IPS DF 6.9 (cell line): ENCODE data around the gene FAR2.

ENCODE experiments used
- DNase-seq: peaks from one replicate; pipeline ENCODE4 v3.0.0-alpha.2; 2013; ENCODE audit warnings: low read depth, low spot score
- H3K27ac ChIP-seq: one replicate; pipeline ENCODE4 v1.5.1; 2013; ENCODE audit warnings: low read length, control low read depth
- H3K27me3 ChIP-seq: 2 replicates; pipeline ENCODE4 v1.6.1; 2013; ENCODE audit warnings: mild to moderate bottlenecking, low read length; ENCODE audit not compliant: control insufficient read depth, insufficient read depth
- H3K36me3 ChIP-seq: 2 replicates; pipeline ENCODE4 v1.6.1; 2013; ENCODE audit warnings: low read length; ENCODE audit not compliant: control insufficient read depth, insufficient read depth
- H3K4me1 ChIP-seq: 2 replicates; pipeline ENCODE4 v1.6.1; 2013; ENCODE audit warnings: low read length; ENCODE audit not compliant: control insufficient read depth, insufficient read depth
- H3K4me3 ChIP-seq: 2 replicates; pipeline ENCODE4 v1.5.1; 2013; ENCODE audit warnings: mild to moderate bottlenecking, low read length
- H3K9me3 ChIP-seq: 2 replicates; pipeline ENCODE4 v1.6.1; 2013; ENCODE audit warnings: low read length, inconsistent platforms; ENCODE audit not compliant: control insufficient read depth, insufficient read depth
- whole genome bisulfite sequencing: extraction: QIAGEN DNeasy Blood & Tissue Kit; methylation state at CpG from one replicate; pipeline ENCODE4 v1.1.7; 2013; ENCODE audit warnings: mixed read lengths, missing lambda C conversion rate; ENCODE audit not compliant: insufficient read length, insufficient coverage; 5-methylcytosine and 5-hydroxymethylcytosine counted together

The FAR2 gene

GRCh38 chr12:29299633-29300032, 150.6 kb downstream of the FAR2 start:
- Histone ChIP-seq H3K4me1 (no peaks in the 10 kb centered on the region), H3K9me3 (no peaks in the 10 kb centered on the region), H3K36me3 (no peaks in the 10 kb centered on the region), H3K27ac (no peak overlapping the region), H3K27me3 (no peaks in the 10 kb centered on the region), H3K4me3 (no peak overlapping the region)
- DNase-seq: no peak
- no CpG with 5 or more reads among the region's 2 CpGs for WGBS

- H3K9me3 ChIP-seq: no peaks in the 10 kb centered on the region
- H3K4me1 ChIP-seq: no peaks in the 10 kb centered on the region
- H3K4me3 ChIP-seq: no peak overlapping the region
- no CpG with 5 or more reads among the region's 3 CpGs for WGBS
- no peaks in the 10 kb centered on the region for H3K36me3 ChIP-seq
- H3K27ac ChIP-seq: no peak overlapping the region
- H3K27me3 ChIP-seq: no peaks in the 10 kb centered on the region
- no peak for DNase-seq
Observed at GRCh38 chr12:29301114-29301513, 152.0 kb downstream of the FAR2 start.

- H3K4me3 ChIP-seq: no peak overlapping the region
- no peaks in the 10 kb centered on the region for H3K9me3 ChIP-seq
- no peaks in the 10 kb centered on the region for H3K4me1 ChIP-seq
- DNase-seq: no peak
- H3K27ac ChIP-seq: no peak overlapping the region
- H3K27me3 ChIP-seq: no peaks in the 10 kb centered on the region
- no peaks in the 10 kb centered on the region for H3K36me3 ChIP-seq
Observed at GRCh38 chr12:29304388-29304787, 155.3 kb downstream of the FAR2 start.

GRCh38 chr12:29306266-29306665, 157.2 kb downstream of the FAR2 start:
- H3K27me3 ChIP-seq: no peaks in the 10 kb centered on the region
- WGBS: no CpG with 5 or more reads among the region's 2 CpGs

GRCh38 chr12:29306682-29307081, 157.6 kb downstream of the FAR2 start:
- Histone ChIP-seq H3K9me3 (no peaks in the 10 kb centered on the region), H3K27ac (no peak overlapping the region), H3K36me3 (no peaks in the 10 kb centered on the region), H3K4me1 (no peaks in the 10 kb centered on the region), H3K27me3 (no peaks in the 10 kb centered on the region), H3K4me3 (no peak overlapping the region)
- no CpG with 5 or more reads among the region's 2 CpGs for WGBS
- no peak for DNase-seq

More at GRCh38 chr12:29306266-29306665, 157.2 kb downstream of the FAR2 start:
- no peak for DNase-seq
- Histone ChIP-seq H3K9me3 (no peaks in the 10 kb centered on the region), H3K4me1 (no peaks in the 10 kb centered on the region), H3K27ac (no peak overlapping the region), H3K36me3 (no peaks in the 10 kb centered on the region), H3K4me3 (no peak overlapping the region)

GRCh38 chr12:29309320-29309902, 160.3 kb downstream of the FAR2 start:
- DNase-seq: no peak
- H3K4me1 ChIP-seq: no peaks in the 10 kb centered on the region
- WGBS: no CpG with 5 or more reads among the region's 4 CpGs

GRCh38 chr12:29310899-29311298, 161.8 kb downstream of the FAR2 start:
- Histone ChIP-seq H3K27me3 (no peaks in the 10 kb centered on the region), H3K27ac (no peak overlapping the region), H3K4me3 (no peak overlapping the region), H3K36me3 (no peaks in the 10 kb centered on the region), H3K4me1 (no peaks in the 10 kb centered on the region), H3K9me3 (no peaks in the 10 kb centered on the region)
- no CpG with 5 or more reads among the region's 4 CpGs for WGBS
- DNase-seq: no peak

More at GRCh38 chr12:29309320-29309902, 160.3 kb downstream of the FAR2 start:
- no peak overlapping the region for H3K4me3 ChIP-seq
- H3K27ac ChIP-seq: no peak overlapping the region
- H3K27me3 ChIP-seq: no peaks in the 10 kb centered on the region
- H3K9me3 ChIP-seq: no peaks in the 10 kb centered on the region
- no peaks in the 10 kb centered on the region for H3K36me3 ChIP-seq

- WGBS: no CpG with 5 or more reads among the region's 2 CpGs
- no peak for DNase-seq
Observed at GRCh38 chr12:29314416-29314815, 165.3 kb downstream of the FAR2 start.

GRCh38 chr12:29316752-29317151, 167.7 kb downstream of the FAR2 start:
- DNase-seq: peak; percentile 2
- WGBS: no CpG with 5 or more reads among the region's 4 CpGs
- no peaks in the 10 kb centered on the region for H3K36me3 ChIP-seq
- H3K27ac ChIP-seq: no peak overlapping the region
- no peak overlapping the region for H3K4me3 ChIP-seq
- no peaks in the 10 kb centered on the region for H3K27me3 ChIP-seq
- no peaks in the 10 kb centered on the region for H3K4me1 ChIP-seq
- no peaks in the 10 kb centered on the region for H3K9me3 ChIP-seq

More at GRCh38 chr12:29314416-29314815, 165.3 kb downstream of the FAR2 start:
- Histone ChIP-seq H3K36me3 (no peaks in the 10 kb centered on the region), H3K27ac (no peak overlapping the region), H3K4me1 (no peaks in the 10 kb centered on the region), H3K27me3 (no peaks in the 10 kb centered on the region), H3K4me3 (no peak overlapping the region), H3K9me3 (no peaks in the 10 kb centered on the region)

- no CpG with 5 or more reads among the region's 8 CpGs for WGBS
- peak; percentile 52 for DNase-seq
- H3K4me3 ChIP-seq: no peak overlapping the region
- peaks cover under 1% of the 10 kb centered on the region; the same call in 1 of the 2 replicates for H3K9me3 ChIP-seq
- no peaks in the 10 kb centered on the region for H3K4me1 ChIP-seq
- no peak overlapping the region for H3K27ac ChIP-seq
- H3K27me3 ChIP-seq: no peaks in the 10 kb centered on the region
- H3K36me3 ChIP-seq: no peaks in the 10 kb centered on the region
Observed at GRCh38 chr12:29317556-29318363, 168.7 kb downstream of the FAR2 start.
